IPS-11a (cell line): ENCODE data around the gene SLC28A2.

Source experiments
- H3K4me3 ChIP-seq: one replicate; pipeline ENCODE4 v1.5.1; 2013; ENCODE audit warnings: low read depth, low read length, control low read depth

The SLC28A2 gene

DNA sequence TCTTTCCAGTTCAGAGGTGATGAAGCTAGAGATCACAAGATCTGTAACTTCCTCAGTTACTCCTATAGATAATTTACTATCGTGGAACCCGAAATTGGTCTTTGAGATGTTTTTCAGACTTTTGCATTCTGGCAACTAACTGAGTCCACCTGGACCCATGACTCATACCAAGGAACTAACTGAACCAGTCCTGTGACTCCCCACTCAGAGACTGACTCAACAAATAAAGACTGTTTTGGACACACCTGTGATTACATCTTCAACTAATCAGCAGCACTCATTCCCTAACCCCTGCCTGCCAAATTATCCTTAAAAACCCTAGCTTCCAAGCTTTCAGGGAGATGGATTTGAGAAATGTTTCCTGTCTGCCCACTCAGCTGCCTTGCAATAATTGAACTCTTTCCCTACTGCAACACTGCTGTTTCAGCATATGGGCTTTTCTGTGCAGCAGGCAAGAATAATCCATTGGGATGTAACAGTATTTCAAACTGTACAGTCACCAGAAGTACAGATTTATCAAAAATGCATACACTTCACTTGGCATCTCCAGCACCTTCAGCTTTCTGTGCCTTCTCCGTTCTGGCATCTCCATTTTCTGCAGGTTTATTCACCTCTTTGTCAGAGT is 68.7 kb downstream of the SLC28A2 start:
- no peak overlapping the region for H3K4me3 ChIP-seq

GRCh38 chr15:45326280-45326679 is 74.2 kb downstream of the SLC28A2 start:
- H3K4me3 ChIP-seq = no peak overlapping the region

DNA sequence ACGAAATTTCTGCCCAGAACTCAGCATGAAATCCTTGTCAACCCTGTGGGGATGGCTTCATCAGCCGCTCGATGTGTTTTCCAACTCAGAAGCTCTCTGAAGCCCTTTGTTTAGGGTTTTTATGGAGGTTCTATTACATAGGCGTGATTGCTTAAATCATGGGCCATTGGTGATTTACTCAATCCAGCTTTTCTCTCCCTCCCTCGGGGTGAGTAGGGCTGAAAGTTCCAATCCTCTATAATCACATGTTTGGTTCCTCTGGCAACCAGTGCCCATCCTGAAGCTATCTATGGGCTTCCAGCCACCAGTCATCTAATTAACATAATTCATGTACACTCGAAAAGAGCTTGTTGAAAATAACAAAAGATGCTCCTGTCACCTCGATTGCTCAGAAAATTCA is 74.7 kb downstream of the SLC28A2 start:
- no peak overlapping the region for H3K4me3 ChIP-seq
